AG04450 (cell line): ENCODE results near the gene KRTAP5-4. TPM values are rescaled to one million over a fixed set of nuclear protein-coding genes. Genes with fewer than 3 reads are reported as not detected.
"Not testable (repeated sequence)": the region's sequence is repeated elsewhere in the genome, so short reads cannot be mapped to it uniquely, and the experiment has no call there.

Experiments
- CTCF ChIA-PET: fragments of 300-600, 350-600 bp; formaldehyde crosslinking; extraction: SDS; loops from one replicate; lab custom pipeline; 2022; ENCODE audit warnings: antibody characterized with exemption, inconsistent platforms; lab: Charles Lee
- POLR2A ChIA-PET: fragments of 350-600 bp; formaldehyde crosslinking; extraction: SDS; loops from one replicate; lab custom pipeline; 2021; ENCODE audit warnings: antibody characterized with exemption, inconsistent platforms; lab: Yijun Ruan, JAX
- DNase-seq: peaks from one replicate; pipeline ENCODE4 v3.0.0-alpha.2; 2011; ENCODE audit warnings: low read depth, low spot score
- H3K27ac ChIP-seq: one replicate; pipeline ENCODE4 v1.5.1; 2012; ENCODE audit warnings: low read depth, low read length, control low read depth
- H3K27me3 ChIP-seq: one replicate; pipeline ENCODE4 v1.6.0; 2012; ENCODE audit warnings: low read length; ENCODE audit not compliant: control insufficient read depth, insufficient read depth
- H3K4me3 ChIP-seq: 2 replicates; pipeline ENCODE4 v1.5.1; 2011; ENCODE audit warnings: mild to moderate bottlenecking, low read depth, low read length, control low read depth
- H3K9me3 ChIP-seq: 2 replicates; pipeline ENCODE4 v1.5.1; 2012; ENCODE audit warnings: low read length; ENCODE audit not compliant: control insufficient read depth, insufficient read depth
- polyA plus RNA-seq: library from polyadenylated mRNA; depleted of rRNA; stranded (reverse); fragments of >200 nt; gene quantifications from 2 replicates; pipeline ENCODE4 v1.2.3, GENCODE V29; 2011
- TF ChIP-seq, protein P1 (sequence below): IDR thresholded peaks from 2 replicates; pipeline ENCODE4 v1.5.1; 2011; ENCODE audit warnings: low read depth, low read length, control low read depth, inconsistent platforms

The KRTAP5-4 gene
- polyA plus RNA-seq, 1 experiment: not detected

DNA sequence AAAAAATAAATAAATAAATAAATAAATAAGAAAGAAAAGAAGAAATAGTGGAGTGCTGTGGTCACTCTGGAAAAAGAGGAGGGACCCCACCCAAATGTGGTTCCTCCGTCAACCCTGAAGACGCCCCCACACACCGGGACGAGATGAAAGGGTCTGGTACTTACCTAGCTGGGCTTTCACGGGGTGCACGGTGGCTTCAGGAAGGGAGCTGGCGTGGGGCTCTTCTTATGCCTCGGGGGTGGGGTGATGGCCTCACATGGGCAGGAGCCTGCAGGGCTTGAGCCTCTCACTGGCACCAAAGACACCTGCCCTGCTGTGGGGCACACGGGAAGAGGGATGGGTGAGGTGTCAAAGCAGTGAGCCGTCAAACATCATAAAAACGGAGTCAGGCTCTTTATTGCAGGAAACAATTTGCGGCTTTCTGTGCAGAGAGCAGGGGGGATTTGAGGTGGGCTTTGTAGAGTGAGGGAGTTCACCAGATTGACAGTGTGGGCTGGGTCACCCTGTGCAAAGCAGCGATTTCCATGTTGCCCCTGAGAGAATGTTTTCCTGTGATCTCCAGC lies 47.1 kb upstream of the KRTAP5-4 start:
- Histone ChIP-seq H3K9me3 (no peaks in the 10 kb centered on the region; the same call in 1 of the 2 replicates), H3K27me3 (peaks cover 36% of the 10 kb centered on the region), H3K27ac (no peak overlapping the region), H3K4me3 (no peak overlapping the region)
- TF ChIP-seq, protein P1, sequence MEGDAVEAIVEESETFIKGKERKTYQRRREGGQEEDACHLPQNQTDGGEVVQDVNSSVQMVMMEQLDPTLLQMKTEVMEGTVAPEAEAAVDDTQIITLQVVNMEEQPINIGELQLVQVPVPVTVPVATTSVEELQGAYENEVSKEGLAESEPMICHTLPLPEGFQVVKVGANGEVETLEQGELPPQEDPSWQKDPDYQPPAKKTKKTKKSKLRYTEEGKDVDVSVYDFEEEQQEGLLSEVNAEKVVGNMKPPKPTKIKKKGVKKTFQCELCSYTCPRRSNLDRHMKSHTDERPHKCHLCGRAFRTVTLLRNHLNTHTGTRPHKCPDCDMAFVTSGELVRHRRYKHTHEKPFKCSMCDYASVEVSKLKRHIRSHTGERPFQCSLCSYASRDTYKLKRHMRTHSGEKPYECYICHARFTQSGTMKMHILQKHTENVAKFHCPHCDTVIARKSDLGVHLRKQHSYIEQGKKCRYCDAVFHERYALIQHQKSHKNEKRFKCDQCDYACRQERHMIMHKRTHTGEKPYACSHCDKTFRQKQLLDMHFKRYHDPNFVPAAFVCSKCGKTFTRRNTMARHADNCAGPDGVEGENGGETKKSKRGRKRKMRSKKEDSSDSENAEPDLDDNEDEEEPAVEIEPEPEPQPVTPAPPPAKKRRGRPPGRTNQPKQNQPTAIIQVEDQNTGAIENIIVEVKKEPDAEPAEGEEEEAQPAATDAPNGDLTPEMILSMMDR: no peak
- DNase-seq: no peak
- ChIA-PET CTCF (interaction anchor here (1.4 kb wide), 1 partner anchor 16 kb away, joined by 4 read pairs; no protein-coding TSS in a partner anchor), POLR2A (no interaction called here)

GRCh38 chr11:1667906-1668305 lies 46.0 kb upstream of the KRTAP5-4 start:
- Histone ChIP-seq H3K9me3 (no peaks in the 10 kb centered on the region; the same call in 1 of the 2 replicates), H3K27me3 (peaks cover 26% of the 10 kb centered on the region), H3K4me3 (no peak overlapping the region), H3K27ac (no peak overlapping the region)
- CTCF ChIA-PET: no interaction called here
- POLR2A ChIA-PET: no interaction called here
- TF ChIP-seq, protein P1: no peak
- no peak for DNase-seq

GRCh38 chr11:1667121-1667850 lies 45.3 kb upstream of the KRTAP5-4 start:
- H3K27ac ChIP-seq: no peak overlapping the region
- H3K27me3 ChIP-seq: peaks cover 20% of the 10 kb centered on the region
- ChIA-PET CTCF (no interaction called here), POLR2A (no interaction called here)
- H3K4me3 ChIP-seq: no peak overlapping the region
- DNase-seq: no peak
- TF ChIP-seq, protein P1: no peak
- no peaks in the 10 kb centered on the region; the same call in 1 of the 2 replicates for H3K9me3 ChIP-seq

GRCh38 chr11:1665313-1665712 lies 43.4 kb upstream of the KRTAP5-4 start:
- TF ChIP-seq, protein P1: no peak
- Histone ChIP-seq H3K27me3 (peaks cover 20% of the 10 kb centered on the region), H3K4me3 (no peak overlapping the region), H3K27ac (no peak overlapping the region), H3K9me3 (no peaks in the 10 kb centered on the region; the same call in 1 of the 2 replicates)
- CTCF ChIA-PET: no interaction called here
- no peak for DNase-seq
- POLR2A ChIA-PET: no interaction called here

GRCh38 chr11:1662699-1663283 lies 40.9 kb upstream of the KRTAP5-4 start:
- H3K27ac ChIP-seq: not testable (repeated sequence)

DNA sequence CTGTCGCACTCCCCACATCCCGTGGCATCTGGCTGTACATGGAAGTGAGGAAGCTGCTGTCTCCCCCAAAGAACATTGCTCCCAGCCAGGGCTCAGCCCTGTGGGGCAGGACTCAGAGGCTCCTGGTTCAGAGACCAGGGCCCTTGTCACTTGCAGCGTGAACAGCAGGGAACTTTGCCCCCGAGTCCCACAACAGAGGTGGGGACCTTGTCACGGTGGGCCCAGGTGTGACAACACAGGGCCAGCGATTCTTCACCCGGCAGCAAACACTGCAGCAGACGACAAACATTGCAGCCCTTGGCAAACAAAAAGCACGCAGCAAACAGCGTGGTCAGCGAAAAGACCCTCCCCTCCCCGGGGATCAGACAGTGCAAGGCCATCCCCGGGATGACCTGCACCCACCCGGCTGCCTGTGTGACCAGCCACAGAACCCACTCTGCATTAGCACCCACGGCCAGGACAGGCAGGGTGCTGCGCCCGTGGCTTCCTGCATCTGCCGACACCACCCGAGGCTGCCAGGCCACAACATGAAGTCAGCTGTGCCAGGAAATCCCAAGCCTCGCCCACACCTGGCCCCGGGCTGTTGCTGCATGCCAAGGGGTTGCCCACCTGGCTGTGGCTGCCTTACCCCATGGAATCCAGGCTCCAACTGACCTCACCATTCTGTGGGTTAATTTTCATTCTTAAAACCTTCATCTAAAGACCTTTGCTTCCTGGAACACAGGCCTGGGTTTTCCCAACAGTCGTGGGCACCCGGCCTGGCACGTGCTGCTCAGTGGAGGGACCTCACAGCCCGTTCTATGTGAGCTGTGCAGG lies 39.7 kb upstream of the KRTAP5-4 start:
- H3K27me3 ChIP-seq: peaks cover 19% of the 10 kb centered on the region
- H3K9me3 ChIP-seq, H3K27ac ChIP-seq, H3K4me3 ChIP-seq, DNase-seq, CTCF ChIA-PET, POLR2A ChIA-PET: not testable (repeated sequence)

More at GRCh38 chr11:1662699-1663283, 40.9 kb upstream of the KRTAP5-4 start:
- peaks cover 16% of the 10 kb centered on the region for H3K27me3 ChIP-seq
- H3K9me3 ChIP-seq, H3K4me3 ChIP-seq, POLR2A ChIA-PET, CTCF ChIA-PET, DNase-seq: not testable (repeated sequence)
